NCI-H2081 (cell line): Measurements from ENCODE around the gene MAT2B.

Experiments used
- DNase-seq, 2 experiments: peaks; one replicate each; lab custom pipeline; 2025; lab: John Stamatoyannopoulos, UW

The MAT2B gene

DNA sequence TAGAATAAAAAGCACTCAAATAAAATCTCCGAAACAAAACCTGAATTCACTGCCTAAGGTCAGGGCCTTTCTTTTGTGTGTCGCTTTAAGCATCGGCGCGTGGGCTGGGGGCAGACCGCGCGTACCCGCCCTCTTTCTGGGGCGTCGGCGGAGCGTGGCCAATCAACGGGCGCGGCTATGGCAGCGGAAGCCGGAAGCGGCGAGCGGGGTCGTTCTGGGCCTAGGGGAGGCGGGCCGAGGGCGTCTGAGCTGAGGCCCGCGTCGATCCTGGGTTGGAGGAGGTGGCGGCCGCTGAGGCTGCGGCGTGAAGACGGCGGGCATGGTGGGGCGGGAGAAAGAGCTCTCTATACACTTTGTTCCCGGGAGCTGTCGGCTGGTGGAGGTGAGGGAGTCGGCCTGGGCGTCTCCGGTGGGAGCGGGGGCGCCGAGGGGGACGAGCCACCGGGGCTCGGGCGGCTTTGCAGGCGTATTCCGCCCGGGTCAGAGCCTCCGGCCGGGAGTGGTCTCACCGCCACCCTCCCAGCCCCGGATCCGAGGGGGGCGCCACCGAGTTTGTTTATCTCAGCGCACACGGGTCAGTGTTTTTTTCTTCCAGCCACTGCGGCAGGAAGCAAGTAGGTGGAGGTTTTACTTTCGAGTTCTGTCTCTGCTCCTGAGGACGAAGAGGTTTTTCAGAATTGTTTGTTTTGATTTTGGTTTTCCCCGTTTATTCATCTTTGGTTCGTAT, at the start of gene MAT2B:
Gene MAT2B (plus strand): TSS at position 252 of the 727 bp plus-strand sequence. CDS start 68 bp downstream, at position 320.
- peak; percentile 89 to 94 for DNase-seq

DNA sequence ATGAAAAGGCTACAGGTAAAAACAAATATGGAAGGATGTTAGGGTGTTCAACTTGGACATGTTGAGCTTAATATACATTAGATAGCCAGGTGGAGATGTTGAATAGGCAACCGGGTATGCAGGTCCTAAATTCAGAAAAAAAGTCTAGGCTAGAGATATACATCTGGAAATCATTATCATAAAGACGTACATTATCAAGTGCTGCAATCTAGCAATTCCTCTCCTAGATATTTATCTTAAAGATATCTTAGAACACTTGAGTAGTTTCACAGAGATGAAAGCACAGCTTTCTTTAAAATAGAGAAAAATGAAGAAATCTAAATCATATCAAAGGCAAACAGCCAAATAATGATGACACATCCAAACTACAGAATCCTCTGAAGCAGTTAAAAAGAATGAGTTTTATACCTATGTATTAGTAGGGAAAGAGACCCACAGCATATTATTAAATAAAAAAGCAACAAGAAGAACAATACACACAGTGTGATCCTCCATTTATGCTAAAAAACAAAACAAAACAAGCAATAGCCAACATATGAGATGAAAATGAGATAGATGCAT, 49.3 kb upstream of the MAT2B start:
- DNase-seq: no peak

DNA sequence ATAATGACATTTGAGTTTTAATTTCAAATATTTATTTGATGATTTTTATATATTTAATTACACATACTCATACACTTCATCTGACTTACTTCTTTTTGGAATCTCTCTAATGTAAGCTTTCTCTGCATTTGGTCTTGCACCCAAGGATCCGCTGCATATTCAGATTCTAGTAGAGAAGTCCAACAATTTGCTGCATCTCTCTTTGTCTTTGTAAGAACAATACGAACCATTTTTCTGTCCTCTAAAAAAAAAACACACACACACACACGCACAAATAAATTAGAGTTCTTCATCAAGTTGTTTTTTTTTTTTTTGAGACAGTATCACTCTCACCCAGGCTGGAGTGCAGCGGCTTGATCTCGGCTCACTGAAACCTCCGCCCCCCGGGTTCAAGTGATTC, 48.6 kb upstream of the MAT2B start:
- DNase-seq: no peak

DNA sequence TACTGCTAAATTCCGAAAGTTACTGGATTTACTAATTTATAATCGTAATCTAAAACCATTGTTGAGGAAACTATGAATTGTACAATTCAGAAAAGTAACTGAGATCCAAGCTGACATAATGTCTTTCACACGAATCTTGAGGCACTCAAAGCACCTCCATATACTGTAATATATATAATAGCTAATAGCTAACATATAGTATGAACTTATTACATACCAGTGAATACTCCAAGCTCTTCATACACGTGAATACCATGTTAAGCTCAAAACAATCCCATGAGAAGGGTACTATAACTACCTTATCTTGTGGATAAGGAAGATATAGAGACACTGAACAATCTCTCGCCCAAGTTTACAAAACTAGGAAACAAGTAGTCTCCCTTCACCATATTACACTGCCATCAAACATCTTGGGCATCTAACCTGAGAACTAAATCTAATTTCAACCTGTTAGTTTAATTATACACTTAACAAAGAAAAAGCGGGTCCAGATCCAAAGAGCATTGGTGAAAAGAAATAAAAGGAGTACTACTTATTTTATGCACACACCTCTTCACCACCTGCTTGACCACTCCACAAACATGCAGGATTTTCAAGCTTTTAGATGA, 46.5 kb upstream of the MAT2B start:
- no peak for DNase-seq

DNA sequence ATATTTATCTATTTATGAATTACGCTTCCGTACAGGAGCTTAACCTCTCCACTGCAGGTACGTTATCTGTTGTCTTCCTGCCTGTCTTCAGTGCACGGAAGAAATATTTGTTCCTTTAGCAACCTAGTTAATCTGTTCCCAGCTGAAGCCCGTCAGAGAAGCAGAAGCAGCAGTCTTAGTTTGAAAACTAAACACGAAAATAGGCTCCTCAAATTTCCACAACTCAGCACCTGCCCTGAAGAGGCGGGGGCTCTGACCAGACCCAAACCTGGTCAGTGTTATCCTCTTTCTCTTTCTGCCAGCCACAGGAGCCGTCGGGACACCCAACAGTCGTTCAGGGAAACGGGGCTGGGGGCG, 46.0 kb upstream of the MAT2B start:
- DNase-seq: no peak

GRCh38 chr5:163459819-163460561, 45.4 kb upstream of the MAT2B start, which contains the start of gene NUDCD2:
TSS of gene NUDCD2 (minus strand) at chr5:163460102. CDS start at chr5:163460050, 52 bp downstream.
- peak; percentile 96 to 99 for DNase-seq

- peak; percentile 57 to 75 for DNase-seq
Observed at GRCh38 chr5:163460562-163461171, 44.8 kb upstream of the MAT2B start, which contains the start of gene HMMR. TSS of gene HMMR (plus strand) at chr5:163460632. CDS start at chr5:163460693, 61 bp downstream.

DNA sequence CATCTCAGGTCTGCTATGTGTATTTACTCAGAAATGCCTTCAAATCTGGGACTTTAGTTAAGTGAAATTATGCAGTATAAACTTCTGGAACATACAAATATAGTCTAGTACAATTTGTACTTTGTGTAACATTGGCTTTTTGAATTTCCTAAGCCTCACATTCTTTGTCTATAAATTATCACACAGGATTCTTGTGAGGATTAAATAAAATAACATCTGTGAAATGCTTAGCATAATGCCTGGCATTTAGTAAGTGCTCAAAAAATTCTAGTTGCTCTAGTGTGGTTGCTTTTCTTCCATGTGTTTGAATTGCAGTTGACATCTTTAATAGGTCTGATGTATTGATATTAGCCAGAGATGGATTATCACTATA, 42.4 kb upstream of the MAT2B start:
- DNase-seq: no peak

DNA sequence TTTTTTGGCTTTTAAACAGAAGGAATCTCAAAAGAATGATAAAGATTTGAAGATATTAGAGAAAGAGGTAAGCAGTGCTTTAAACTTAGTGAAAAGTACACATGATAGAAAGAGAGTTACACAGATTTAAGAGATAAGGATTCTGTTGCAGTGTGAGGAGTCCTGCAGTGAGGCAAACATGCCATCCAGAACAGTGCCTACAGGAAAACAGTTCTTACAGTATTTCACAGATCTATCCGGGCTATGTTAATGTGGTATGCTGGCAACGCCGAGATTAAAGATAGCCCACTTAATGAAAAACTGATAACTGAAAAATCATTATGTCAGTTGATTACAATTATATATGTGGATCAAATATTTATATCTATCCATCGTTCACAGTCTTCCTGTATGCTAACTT, 37.7 kb upstream of the MAT2B start:
- DNase-seq: no peak

GRCh38 chr5:163473635-163474243, 31.7 kb upstream of the MAT2B start:
- DNase-seq: peak in 1 of 2 experiments; percentile 8

DNA sequence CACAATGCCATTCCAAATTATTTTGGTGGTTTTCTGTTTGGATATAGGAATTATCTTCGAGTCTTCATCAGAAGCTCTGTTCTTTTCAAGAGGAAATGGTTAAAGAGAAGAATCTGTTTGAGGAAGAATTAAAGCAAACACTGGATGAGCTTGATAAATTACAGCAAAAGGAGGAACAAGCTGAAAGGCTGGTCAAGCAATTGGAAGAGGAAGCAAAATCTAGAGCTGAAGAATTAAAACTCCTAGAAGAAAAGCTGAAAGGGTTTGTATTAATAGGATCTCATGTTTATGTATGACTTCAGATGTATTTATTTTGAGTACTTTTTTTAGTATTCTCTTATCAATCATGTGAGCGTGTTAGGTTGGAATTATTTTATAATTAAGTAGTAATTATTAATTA, 30.0 kb upstream of the MAT2B start:
- no peak for DNase-seq

- DNase-seq: no peak
Observed at GRCh38 chr5:163478126-163478981, 27.1 kb upstream of the MAT2B start.

DNA sequence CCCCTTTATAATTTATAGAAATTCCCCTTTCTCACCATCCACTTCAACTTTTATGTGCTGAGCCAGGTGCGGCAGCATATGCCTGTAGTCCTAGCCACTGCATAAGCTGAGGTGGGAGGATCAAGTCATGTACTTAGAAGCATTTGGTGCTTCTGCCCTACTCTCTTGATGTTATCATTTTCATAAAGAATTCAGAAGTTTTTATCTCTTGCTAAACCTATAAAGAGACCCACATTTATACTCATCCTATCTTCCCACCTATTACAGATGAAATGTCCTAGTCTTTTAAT, 26.5 kb upstream of the MAT2B start:
- DNase-seq: no peak

GRCh38 chr5:163489055-163489744, 16.2 kb upstream of the MAT2B start:
- DNase-seq: no peak

DNA sequence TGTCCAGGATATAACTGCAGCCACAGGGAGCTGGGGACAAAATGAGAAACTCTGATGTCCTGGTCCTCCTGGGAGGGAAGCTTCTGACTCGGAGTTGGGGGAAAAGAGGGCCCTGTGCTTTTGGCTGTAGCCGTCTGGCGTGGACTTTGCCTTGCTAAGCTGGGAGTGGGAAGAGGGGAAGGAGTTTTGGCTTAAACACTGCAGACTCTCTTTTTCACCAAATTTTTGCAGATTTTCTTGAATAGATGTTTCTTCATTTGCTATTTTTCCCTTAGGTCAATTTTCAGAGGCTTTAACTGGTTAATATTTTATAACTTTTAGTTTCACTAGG, 15.7 kb upstream of the MAT2B start:
- DNase-seq: no peak

GRCh38 chr5:163496286-163496685, 9.1 kb upstream of the MAT2B start:
- DNase-seq: no peak

GRCh38 chr5:163497315-163497714, 8.1 kb upstream of the MAT2B start:
- DNase-seq: no peak

DNA sequence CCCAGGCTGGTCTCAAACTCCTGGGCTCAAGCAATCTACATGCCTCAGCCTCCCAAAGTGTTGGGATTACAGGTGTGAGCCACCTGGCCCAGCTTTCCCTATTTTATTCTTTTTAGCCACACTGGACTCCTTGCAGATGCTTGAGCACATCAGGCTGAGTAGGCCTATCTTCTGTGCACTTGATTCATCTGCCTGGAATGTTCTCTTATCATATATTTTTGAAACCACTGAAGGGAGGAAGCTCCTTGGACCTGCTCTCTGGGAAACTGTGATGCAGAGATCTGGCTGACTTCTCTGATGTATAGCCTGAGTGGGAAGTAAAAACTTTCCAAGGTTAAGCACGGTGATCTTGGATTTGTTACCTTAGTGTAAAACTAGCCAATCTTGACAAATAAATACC, 6.5 kb upstream of the MAT2B start:
- DNase-seq: no peak

- DNase-seq: no peak
Observed at GRCh38 chr5:163502521-163502920, 2.9 kb upstream of the MAT2B start.
